Measurements from ENCODE around the gene EML6.

The EML6 gene

DNA sequence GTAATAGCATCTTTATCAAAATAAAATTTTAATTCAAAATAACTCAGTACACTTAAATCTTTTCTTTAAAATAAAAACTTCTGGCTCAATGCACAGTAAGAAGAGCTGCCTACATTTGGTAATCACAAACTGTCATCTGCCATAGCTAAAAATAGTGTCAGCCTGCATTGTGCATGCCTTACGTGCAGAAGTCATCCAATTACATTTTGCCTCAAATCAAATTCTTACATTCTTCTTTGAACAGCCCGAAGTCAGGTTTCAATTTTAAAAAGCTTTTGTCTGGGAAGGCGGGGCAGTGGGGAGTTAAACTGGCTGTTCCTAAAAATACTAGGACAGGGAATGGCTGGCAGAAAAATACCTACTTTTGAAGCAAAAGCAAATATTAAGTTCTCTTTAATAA, 275.7 kb downstream of the EML6 start:
- no peak for DNase-seq (ENCODE audit: low read depth, low spot score)

DNA sequence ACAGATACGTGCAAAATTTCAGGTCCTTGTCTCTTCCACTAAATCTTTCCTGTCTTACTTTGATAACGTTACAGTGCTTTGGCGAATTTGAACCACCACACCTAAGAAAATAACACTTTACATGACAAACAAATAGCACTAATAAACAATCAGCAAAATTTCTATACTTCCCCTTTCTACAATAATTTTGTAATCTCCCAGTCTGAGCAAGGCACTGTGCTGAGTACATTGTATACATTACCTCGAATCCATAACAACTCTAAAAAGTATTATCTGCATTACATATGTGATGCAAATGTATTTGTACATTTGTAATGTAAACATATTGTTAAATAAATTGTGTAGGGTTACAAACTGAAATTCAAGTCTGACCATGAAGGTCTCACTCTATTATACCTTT, 276.9 kb downstream of the EML6 start:
- DNase-seq (ENCODE audit: low read depth, low spot score), result no peak

DNA sequence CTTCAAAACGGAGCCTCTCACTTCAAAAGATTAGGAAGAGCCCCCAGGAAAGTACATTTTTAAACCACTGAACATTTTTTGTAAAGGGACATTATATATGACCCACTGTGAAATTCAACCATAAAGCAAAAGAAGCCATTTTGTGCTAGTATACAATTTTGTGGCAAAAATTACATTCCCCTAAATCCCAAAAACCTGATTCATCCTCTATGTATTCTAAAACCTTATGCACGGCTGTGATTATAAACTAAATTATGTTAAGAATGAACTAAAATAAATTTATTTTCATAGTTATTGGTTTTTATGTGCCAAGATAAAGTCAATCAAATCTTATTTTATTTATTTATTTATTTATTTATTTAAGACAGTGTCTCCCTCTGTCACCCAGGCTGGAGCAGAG, 278.3 kb downstream of the EML6 start:
- no peak for DNase-seq (ENCODE audit: low read depth, low spot score)

DNA sequence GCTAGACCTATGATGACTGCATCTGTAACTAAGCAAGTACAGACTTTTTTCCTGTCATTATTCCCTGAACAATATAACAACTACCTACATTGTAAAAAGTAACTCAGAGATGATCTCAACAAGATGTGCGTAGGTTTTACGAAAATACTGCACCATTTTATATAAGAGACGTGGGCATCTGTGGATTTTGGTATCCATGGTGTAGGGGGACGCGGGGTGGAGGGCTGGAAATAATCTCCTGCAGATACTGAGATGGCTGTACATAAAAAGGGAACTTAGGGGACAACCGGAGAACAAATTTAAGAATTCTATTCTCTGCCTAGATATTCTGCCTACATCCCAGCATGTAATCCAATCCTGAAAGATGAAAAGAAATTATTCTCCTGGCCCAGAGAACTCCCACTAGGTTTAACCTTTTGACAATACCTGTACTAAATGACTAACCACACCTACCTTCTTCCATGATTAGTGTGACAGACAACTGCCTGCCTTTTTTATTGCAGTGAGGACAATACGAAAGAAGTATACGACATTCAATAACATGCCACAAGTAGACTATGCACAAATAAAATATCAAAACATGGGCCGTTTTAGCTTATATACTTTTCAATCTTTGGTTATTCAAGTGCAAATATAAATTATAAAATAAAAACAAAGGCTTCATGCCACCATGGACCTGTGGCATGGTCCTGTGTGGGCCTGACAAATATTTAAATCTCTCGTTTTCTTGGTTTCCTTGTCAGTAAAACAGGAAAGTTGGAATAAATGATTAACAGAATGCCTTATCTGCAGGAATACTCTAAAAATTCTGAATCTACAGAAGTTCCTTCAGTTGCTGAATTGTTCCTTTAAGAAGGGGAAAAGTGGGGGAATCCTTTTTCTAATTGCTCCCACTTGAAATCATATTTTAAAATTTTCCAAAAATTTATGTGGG, 280.5 kb downstream of the EML6 start:
- no peak for DNase-seq (ENCODE audit: low read depth, low spot score)

DNA sequence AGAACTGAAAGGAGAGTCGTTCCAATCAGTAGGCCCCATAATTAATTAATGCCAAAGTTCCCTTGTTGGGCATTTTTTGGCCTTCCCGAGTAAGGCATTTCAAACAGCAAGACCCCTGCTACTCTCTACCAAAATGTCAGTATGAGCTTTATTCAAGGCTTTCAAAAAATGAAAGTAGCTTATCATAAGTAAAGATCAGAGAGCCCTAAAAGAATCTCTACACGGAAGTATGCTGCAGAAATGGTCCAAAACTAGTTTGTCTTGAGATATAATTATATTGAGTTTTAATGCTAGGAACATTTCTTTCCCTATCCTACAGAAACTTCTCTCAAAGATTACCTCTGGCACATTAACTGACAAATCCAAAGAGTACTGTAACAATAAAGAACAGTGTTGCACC, 282.8 kb downstream of the EML6 start:
- DNase-seq (ENCODE audit: low read depth, low spot score), result no peak

DNA sequence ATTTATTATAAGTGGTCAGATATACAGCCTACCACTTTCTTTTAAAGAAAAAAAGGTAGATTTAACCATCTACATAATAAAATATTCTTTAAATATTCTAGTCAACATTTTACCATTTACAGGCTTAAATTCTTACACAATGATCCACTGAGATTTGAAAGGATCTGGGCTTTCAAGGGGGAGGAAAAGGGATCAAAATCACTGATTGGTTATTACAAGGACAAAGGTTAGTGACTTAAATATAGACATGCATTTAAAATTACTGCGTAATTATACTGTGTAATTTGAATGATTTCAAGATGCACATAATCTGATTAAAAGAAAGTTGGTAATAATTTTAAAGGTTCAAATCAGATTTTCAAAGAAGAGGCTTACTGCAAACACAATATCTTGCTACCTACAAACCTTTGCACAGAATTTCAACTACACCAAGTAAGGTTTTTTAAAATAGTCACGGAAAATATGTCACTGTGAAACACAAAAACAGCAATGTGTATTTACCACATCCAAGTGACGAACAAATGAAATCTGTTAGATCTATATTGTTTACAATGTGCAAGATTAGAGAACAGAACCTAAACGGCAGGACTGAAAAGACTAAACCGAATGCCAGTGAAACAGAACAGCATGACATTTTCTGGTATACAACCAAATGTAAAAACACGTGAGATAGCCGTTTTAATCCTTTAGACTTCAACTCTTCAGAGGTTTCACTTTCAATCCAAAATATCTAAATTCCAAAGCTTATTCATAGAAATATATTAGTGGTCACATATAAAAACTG, 286.0 kb downstream of the EML6 start:
- no peak for DNase-seq (ENCODE audit: low read depth, low spot score)

DNA sequence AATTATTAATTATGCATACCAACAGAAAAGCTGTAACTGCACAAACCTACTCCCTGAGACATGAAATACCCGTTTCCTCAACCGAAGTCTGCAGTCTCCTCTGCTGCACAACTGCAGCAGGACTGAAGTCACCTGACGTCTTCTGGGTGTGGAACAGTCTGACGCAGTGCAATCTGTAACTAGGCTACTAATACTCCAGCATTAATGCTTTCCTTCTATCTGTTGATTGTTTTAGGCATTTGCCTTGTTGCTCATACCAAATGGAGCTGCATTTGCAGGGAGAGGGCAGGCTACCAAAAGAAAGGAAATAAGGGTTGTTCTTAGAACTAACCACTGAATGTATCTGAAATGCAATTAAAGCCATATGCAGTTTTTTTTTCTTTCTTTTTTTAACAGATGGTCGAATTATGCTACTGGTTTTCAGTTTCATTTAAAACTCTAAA, 286.7 kb downstream of the EML6 start:
- peak; percentile 16 for DNase-seq (ENCODE audit: low read depth, low spot score)

DNA sequence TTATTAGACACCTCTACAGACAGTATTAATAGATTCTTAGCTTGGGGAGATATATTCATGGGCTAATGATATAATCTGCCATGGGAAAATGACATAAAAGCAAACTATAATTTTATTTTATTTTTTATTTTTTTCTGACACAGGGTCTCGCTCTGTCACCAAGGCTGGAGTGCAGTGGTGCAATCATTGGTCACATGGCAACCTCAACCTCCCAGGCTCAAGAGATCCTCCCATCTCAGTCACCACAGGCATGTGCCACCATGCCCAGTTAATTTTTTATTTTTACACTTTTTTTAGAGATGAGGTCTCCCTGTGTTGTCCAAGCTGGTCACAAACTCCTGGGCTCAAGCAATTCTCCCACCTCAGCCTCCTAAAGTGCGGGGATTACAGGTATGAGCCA, 287.5 kb downstream of the EML6 start:
- DNase-seq (ENCODE audit: low read depth, low spot score), result no peak

DNA sequence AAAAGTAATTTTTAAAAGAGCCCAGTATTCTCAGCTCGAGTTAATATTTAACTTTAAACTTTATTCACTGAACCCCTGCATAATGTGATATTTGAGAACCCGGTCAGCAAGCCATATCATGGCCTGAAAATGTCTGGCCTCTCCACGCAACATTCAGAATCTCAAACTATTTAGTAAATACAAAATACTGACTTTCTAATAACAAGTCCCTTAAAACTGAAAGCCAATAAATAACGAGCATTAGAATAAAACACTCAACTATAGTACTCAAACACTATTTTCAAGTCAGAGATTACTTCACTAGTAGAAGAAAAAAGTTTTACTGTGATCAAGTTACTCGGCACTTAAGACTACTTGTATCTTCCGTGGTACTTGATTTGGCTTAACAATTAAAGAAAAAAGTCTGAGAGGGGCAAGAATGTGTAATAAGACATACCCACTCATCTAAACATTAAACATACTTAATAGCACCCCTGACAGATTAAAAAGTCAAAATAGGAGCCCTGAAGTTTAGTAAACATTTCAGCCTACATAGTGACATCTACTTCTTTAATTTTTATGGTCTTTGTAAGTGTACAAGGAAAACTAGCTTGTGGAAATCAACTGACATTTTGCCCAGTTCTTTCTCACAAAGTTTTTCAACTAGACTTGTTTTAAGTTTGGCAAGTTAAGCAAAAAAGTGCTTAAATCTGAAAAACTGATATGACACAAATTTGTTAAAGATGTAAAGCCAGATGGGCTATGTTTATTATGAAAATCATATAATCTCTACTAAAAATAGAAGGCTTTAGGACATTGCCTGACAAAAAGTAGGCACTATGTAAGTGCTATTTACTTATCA, 288.6 kb downstream of the EML6 start:
- DNase-seq (ENCODE audit: low read depth, low spot score), result no peak

DNA sequence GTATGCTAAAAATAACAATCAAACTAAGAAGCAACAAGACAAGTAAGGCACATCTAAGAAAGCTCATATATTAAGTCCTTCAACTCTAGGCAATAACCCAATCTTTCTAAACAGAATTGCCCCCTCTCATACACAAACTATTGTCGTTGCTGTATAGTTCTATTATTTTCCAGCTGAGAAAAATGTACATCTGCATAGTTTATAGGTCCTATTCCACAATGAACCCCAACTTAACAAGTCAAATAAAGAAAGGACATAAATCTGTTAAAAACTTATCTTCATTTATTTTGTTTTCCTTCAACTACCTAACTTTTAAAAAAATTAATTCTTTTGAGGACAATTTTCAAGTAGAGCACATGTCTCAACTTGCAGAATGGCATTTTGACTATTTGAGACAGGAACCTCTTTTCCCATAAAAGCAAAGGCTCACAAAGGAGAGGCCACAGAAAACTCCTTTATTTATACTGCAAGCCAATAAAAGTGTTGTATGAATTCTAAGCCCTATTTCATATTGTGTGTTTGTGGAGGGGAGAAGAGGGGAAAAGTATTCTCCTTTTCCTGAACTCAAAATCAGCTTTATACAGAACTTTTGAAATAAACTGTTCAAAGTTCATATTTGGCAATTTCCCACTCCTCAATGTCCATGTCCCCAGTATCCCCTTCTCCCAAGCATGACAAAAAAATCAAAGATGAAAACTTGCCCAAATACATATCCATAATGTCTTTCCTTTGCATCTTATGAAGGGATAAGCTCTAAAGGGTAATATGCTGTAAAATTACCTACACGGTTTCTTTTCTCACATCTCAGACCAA, 289.4 kb downstream of the EML6 start:
- DNase-seq (ENCODE audit: low read depth, low spot score), result no peak

DNA sequence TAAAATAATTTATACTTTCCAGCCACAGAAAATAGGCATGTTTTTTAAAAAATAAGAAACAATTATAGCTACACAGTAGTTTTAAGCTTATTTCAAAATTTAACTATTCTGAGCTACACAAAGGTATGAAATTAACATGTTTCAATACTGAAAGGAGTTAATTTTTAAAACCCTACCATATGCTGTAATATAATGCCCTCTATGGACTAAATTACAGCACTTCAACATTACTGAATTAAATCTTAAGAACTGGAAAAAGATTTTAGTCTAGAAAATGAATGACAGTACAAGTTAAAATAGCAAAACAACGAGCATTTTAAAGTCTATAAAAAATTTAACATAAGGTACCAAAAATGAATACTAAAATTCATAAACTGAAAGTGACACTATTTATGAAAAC, 290.5 kb downstream of the EML6 start:
- DNase-seq (ENCODE audit: low read depth, low spot score), result no peak

DNA sequence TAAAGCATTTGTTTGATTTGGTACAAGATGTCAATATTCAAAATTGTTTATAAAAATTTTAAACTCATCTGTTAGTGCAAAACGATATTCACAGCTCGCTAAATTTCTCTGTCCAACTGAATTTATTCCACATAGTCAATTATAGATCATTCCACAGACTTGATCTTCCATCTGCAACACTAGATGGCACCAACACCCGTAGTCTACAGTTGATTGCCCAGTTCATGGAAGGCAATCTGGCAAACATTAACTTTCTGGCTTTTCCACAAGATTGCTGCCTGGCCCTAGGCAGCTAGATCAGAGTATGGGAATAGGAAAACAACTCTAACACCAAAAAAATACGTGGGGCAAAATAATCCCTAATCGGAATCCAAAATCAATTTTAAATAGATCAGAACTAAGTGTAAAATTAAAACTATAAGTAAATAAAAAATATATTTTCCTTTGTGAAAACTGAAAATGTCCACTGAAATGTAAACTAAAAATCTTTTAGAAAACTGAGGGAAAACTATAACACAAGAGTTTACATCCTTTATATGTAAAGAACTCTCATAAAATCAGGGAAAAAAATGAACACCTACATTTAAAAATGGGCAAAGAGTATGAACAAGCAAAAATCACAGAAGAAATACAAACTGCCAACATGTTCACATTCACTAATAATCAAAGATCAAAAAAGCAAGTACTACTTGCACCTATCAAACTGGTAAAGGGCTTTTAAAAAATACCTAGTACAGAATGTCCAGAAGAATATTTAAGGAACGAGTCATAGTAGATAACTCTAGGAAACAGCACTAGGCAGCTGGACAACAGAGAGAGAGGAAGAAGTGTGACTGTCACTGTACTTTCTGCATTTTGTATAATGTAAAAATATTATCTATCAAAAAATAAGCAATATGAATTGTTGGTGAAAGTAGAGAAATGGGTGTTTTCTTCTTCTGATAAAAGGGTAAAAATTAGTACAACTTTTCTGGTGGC, 291.8 kb downstream of the EML6 start:
- DNase-seq (ENCODE audit: low read depth, low spot score), result no peak

DNA sequence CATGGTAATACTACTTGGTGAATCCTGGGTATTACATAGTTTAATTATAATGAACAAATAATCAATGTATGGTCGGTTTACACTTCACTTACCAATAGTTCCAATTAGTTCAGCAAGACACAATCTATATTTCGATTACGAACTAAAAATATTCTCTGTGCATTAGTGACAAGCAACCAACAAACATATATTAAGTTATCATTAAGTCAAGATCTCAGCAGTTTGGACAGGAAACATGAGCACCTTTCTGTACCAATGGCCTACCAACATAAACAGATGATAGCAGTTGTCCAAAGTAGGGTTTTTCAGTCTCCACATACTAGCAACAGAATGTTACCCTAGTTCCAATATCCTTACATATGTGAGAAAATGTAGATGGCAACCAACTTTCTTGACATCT, 294.0 kb downstream of the EML6 start:
- no peak for DNase-seq (ENCODE audit: low read depth, low spot score)

DNA sequence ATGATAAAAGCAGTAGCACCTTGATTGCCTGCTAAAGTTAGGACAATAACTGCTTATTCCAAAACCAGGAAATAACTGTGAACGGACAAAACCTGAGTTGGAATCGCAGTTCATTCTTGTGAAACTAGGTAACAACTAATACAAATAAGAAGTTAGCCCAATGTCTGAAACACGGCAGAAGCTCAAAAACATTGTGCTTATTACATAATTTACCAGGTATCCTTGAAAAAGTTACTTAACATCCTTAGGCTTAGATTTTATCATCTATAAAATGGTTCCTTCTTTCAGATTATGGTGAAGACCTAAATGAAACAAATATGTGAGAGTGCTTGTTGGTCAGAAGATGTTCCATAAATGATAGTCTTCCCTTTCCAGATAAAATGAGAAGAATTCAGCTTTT, 294.4 kb downstream of the EML6 start:
- no peak for DNase-seq (ENCODE audit: low read depth, low spot score)

DNA sequence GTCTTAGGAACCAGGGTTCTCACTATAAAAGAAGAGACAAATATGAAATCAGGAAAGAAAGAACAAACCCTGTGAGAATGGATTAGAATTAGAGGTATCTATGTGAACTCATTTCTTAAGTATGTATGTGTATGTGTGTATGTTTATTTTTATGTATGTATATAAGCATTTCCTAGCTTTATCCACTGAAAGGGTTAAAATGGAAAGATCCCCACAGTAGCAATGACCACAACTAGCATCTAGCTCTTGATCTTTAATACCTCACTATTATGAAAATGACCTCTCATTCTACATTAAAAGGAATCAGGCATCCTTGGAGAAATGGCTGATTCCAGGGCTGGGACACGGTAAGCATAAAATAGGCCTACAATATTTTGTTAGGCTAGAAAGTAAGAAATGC, 295.2 kb downstream of the EML6 start:
- DNase-seq (ENCODE audit: low read depth, low spot score), result no peak

DNA sequence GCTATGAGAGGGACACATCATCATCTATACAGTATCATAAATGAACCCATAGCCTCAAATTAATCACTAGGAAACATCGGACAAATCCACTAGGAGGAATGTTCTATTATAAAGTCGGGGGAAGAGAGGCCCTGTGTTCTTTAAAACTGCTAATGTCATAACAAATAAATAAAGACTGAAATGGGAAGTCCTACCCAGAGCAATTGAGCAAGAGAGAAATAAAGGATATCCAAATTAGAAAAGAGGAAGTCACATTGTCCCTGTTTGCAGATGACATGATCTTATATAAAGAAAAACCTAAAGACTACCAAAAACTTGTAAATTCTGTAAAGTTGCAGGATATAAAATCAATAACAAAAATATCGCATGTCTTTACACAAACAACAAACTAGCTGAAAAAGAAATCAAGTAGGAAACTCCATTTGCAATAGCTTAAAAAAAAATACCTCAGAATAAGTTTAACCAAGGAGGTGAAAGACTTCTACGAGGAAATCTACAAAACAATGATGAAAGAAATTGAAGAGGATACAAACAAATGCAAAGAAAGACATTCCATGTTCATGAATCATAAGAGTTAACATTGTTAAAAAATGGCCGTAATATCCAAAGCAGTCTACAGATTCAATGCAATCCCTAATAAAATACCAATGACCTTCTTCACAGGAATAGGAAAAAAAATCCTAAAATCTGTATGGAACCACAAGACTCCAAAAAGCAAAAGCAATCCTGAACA, 296.2 kb downstream of the EML6 start:
- DNase-seq (ENCODE audit: low read depth, low spot score), result no peak
